Loucy (cell line): ENCODE measurements around the gene TTYH3.

Experiments used
- H2AFZ ChIP-seq: fragments of 200-600 bp; sonication (generic); 2 replicates; pipeline ENCODE4 v1.6.0; 2016; ENCODE audit warnings: antibody characterized with exemption, mild to moderate bottlenecking, low read length, moderate library complexity
- H3F3A ChIP-seq: fragments of 200-600 bp; 2 replicates; pipeline ENCODE4 v1.6.0; 2016; ENCODE audit warnings: antibody characterized with exemption, low read depth, mild to moderate bottlenecking
- H3K27me3 ChIP-seq: fragments of 200-600 bp; sonication (generic); 2 replicates; pipeline ENCODE4 v1.6.1; 2014; ENCODE audit warnings: low read length, mild to moderate bottlenecking; ENCODE audit not compliant: insufficient read depth, poor library complexity, severe bottlenecking
- H3K36me3 ChIP-seq: fragments of 200-600 bp; sonication (generic); 2 replicates; pipeline ENCODE4 v1.6.1; 2016; ENCODE audit warnings: low read length; ENCODE audit not compliant: insufficient read depth
- H3K4me1 ChIP-seq: fragments of 200-600 bp; sonication (generic); 2 replicates; pipeline ENCODE4 v1.5.1; 2014; ENCODE audit warnings: low read length, mild to moderate bottlenecking; ENCODE audit not compliant: insufficient read depth, poor library complexity, severe bottlenecking
- H3K4me2 ChIP-seq: fragments of 200-600 bp; sonication (generic); 2 replicates; pipeline ENCODE4 v1.6.0; 2014; ENCODE audit warnings: antibody characterized with exemption, low read length, low read depth, mild to moderate bottlenecking; ENCODE audit not compliant: poor library complexity, severe bottlenecking
- H3K4me3 ChIP-seq: fragments of 200-600 bp; sonication (generic); 2 replicates; pipeline ENCODE4 v1.5.1; 2014; ENCODE audit warnings: low read length, mild to moderate bottlenecking, mixed read lengths; ENCODE audit not compliant: poor library complexity, severe bottlenecking
- H3K79me2 ChIP-seq: fragments of 200-600 bp; sonication (generic); 2 replicates; pipeline ENCODE4 v1.6.1; 2014; ENCODE audit warnings: low read length; ENCODE audit not compliant: insufficient read depth
- H3K9ac ChIP-seq: fragments of 200-600 bp; sonication (generic); 2 replicates; pipeline ENCODE4 v1.6.0; 2014; ENCODE audit warnings: mild to moderate bottlenecking, low read depth, low read length, moderate library complexity; ENCODE audit not compliant: poor library complexity, severe bottlenecking
- H3K9me2 ChIP-seq: fragments of 200-600 bp; sonication (generic); replicated peaks from 2 replicates; pipeline ENCODE4 v1.6.1; 2016; ENCODE audit warnings: low read depth, low read length, mixed read lengths
- H3K9me3 ChIP-seq: fragments of 200-600 bp; sonication (generic); 2 replicates; pipeline ENCODE4 v1.6.1; 2014; ENCODE audit warnings: mild to moderate bottlenecking, antibody characterized with exemption, low read length, low read depth; ENCODE audit not compliant: insufficient read depth
- H4K20me1 ChIP-seq: fragments of 200-600 bp; sonication (generic); 2 replicates; pipeline ENCODE4 v1.6.0; 2014; ENCODE audit warnings: antibody characterized with exemption, low read length, mild to moderate bottlenecking; ENCODE audit not compliant: insufficient read depth, poor library complexity, severe bottlenecking
- EZH2phosphoT487 ChIP-seq: fragments of 200-600 bp; IDR thresholded peaks from 2 replicates; pipeline ENCODE4 v1.6.1; 2018; ENCODE audit warnings: antibody characterized with exemption, mild to moderate bottlenecking, moderate library complexity, borderline replicate concordance
- TF ChIP-seq, protein P1 (sequence below): fragments of 200-600 bp; sonication (generic); conservative IDR thresholded peaks from 2 replicates; pipeline ENCODE4 v1.5.1; 2014; ENCODE audit warnings: mild to moderate bottlenecking, antibody characterized with exemption, low read length

The TTYH3 gene

GRCh38 chr7:2647594-2648172, 15.9 kb downstream of the TTYH3 start:
- no peaks in the 10 kb centered on the region for H3F3A ChIP-seq
- peaks cover 30% of the 10 kb centered on the region for H3K79me2 ChIP-seq
- no peaks in the 10 kb centered on the region for H3K9me3 ChIP-seq
- peaks cover 54% of the 10 kb centered on the region for H4K20me1 ChIP-seq
- H3K4me1 ChIP-seq, result peaks cover 33% of the 10 kb centered on the region
- no peak overlapping the region for H3K4me2 ChIP-seq
- H3K27me3 ChIP-seq, result no peaks in the 10 kb centered on the region
- TF ChIP-seq, protein P1, sequence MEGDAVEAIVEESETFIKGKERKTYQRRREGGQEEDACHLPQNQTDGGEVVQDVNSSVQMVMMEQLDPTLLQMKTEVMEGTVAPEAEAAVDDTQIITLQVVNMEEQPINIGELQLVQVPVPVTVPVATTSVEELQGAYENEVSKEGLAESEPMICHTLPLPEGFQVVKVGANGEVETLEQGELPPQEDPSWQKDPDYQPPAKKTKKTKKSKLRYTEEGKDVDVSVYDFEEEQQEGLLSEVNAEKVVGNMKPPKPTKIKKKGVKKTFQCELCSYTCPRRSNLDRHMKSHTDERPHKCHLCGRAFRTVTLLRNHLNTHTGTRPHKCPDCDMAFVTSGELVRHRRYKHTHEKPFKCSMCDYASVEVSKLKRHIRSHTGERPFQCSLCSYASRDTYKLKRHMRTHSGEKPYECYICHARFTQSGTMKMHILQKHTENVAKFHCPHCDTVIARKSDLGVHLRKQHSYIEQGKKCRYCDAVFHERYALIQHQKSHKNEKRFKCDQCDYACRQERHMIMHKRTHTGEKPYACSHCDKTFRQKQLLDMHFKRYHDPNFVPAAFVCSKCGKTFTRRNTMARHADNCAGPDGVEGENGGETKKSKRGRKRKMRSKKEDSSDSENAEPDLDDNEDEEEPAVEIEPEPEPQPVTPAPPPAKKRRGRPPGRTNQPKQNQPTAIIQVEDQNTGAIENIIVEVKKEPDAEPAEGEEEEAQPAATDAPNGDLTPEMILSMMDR, result no peak
- TF ChIP-seq EZH2phosphoT487, result no peak
- peaks cover 51% of the 10 kb centered on the region; the same call in 1 of the 2 replicates for H3K36me3 ChIP-seq
- no peaks in the 10 kb centered on the region for H3K9me2 ChIP-seq
- H3K4me3 ChIP-seq, result no peak overlapping the region
- no peak overlapping the region for H2AFZ ChIP-seq
- H3K9ac ChIP-seq, result no peak overlapping the region

DNA sequence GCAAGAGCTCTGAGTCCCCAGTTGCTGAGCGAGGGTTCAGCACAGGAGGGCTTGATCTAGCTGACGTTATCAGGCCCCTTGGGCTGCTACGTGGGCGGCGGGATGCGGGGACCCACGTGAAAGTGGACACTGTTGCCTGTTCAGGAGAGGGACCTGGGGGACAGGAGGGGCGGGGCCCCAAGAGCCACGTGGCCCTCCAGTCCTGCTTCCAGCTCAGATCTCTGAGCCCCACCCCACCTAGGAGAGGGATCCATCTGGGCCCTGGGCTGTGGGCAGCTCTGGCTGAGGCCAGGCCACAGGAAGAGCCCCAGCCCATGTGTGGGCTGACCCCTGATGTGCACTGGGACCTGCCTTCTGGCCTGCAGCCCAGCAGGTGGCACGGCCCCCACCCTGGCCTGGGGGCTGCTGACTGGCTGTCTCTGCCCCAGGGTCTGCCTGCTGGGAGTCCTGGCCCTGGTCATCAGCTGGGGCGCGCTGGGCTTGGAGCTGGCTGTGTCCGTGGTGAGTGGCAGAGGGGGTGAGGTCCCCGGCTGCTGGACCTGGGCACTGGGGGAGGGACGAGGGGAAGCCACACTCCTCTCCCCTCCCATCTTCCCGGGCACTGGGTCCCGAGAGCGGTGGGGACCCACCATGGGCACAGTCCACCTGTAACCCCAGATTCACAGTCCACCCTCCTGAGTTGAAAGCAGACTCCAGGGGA, 17.5 kb downstream of the TTYH3 start:
- Histone ChIP-seq H3K4me1 (peaks cover 23% of the 10 kb centered on the region), H3K9me2 (no peaks in the 10 kb centered on the region), H3K4me2 (no peak overlapping the region), H3K9ac (no peak overlapping the region), H3K36me3 (peaks cover 51% of the 10 kb centered on the region; the same call in 1 of the 2 replicates), H3K4me3 (no peak overlapping the region), H2AFZ (no peak overlapping the region), H3K9me3 (no peaks in the 10 kb centered on the region), H4K20me1 (peaks cover 38% of the 10 kb centered on the region), H3K27me3 (no peaks in the 10 kb centered on the region), H3K79me2 (peaks cover 20% of the 10 kb centered on the region), H3F3A (no peaks in the 10 kb centered on the region)
- TF ChIP-seq EZH2phosphoT487, result no peak
- TF ChIP-seq, protein P1, result no peak

DNA sequence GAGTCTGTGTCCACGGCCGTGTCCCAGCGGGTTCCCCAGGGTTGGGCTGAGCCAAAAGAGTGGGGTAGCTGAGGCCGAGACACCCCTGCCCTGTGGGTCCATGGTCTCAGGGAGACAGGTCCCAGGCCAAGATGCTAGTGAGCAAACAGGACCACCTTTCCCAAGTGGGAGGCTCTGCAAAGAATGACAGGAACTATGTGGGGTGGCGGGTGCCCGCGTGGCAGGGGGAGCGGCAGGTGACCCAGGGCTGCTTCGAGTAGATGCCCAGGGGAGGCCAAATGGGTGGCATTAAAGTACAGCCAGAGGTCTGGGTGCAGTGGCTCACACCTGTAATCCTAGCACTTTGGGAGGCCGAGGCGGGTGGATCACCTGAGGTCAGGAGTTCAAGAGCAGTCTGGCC, 18.2 kb downstream of the TTYH3 start:
- no peak overlapping the region for H3K4me3 ChIP-seq
- peaks cover 31% of the 10 kb centered on the region for H4K20me1 ChIP-seq
- no peaks in the 10 kb centered on the region for H3K9me2 ChIP-seq
- peaks cover 16% of the 10 kb centered on the region for H3K4me1 ChIP-seq
- peaks cover 51% of the 10 kb centered on the region; the same call in 1 of the 2 replicates for H3K36me3 ChIP-seq
- peaks cover 13% of the 10 kb centered on the region for H3K79me2 ChIP-seq
- H3K9me3 ChIP-seq, result no peaks in the 10 kb centered on the region
- TF ChIP-seq EZH2phosphoT487, result no peak
- TF ChIP-seq, protein P1, result no peak
- H3F3A ChIP-seq, result no peaks in the 10 kb centered on the region
- H3K27me3 ChIP-seq, result no peaks in the 10 kb centered on the region
- no peak overlapping the region for H3K4me2 ChIP-seq
- no peak overlapping the region for H3K9ac ChIP-seq
- H2AFZ ChIP-seq, result no peak overlapping the region
